Measurements from ENCODE around the gene PNMT. TPM values are rescaled to one million over a fixed set of nuclear protein-coding genes. Genes with fewer than 3 reads are reported as not detected.

Gene PNMT
- total and polyA plus RNA-seq, 2 of the 4 experiments (the other 2 are of a cell fraction), result not detected

DNA sequence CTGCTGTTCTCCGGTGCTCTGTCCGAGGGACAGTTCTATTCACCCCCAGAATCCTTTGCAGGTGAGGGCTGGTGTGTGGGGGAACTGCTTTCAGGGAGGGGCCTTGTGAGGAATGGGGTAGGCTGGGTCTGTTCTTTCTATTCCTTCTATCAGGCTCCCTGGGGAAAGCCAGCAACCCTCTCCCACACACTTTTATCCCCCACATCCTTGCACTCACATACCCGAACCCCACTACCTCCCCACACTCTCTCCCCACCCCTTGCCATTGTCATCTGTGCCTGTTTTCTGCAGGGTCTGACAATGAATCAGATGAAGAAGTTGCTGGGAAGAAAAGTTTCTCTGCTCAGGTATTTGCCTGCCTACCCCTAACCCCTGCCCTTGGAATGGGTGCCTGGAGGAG lies 9.5 kb upstream of the PNMT start:
- Histone ChIP-seq H4K8ac (ENCODE audit: low read depth in 2 of 2, low read length in 2 of 2) (no peak overlapping the region), H3K27me3 (ENCODE audit: control insufficient read depth, insufficient read depth, low read length) (no peaks in the 10 kb centered on the region), H3K18ac (ENCODE audit: low read depth, low read length) (no peak overlapping the region), H4K5ac (ENCODE audit: low read depth, low read length) (no peak overlapping the region), H3K23ac (ENCODE audit: low read depth, low read length) (no peak overlapping the region), H3K56ac (ENCODE audit: extremely low read depth, insufficient read depth, low read length) (no peak overlapping the region), H2AFZ (replicated peaks; ENCODE audit: low read length, poor library complexity) (no peak overlapping the region), H3K36me3 (ENCODE audit: control insufficient read depth, insufficient read depth, low read length) (peaks cover 40% of the 10 kb centered on the region), H3K4me2 (ENCODE audit: low read depth, low read length) (no peak overlapping the region), H4K91ac (ENCODE audit: insufficient read depth, low read depth, low read length) (no peak overlapping the region), H2AK5ac (ENCODE audit: low read depth, low read length) (no peak overlapping the region), H3K4me3 (ENCODE audit: insufficient read depth, low read depth, low read length) (no peak overlapping the region), H2BK120ac (ENCODE audit: low read depth, low read length) (no peak overlapping the region), H3K9me3 (ENCODE audit: control insufficient read depth, insufficient read depth, low read length) (no peaks in the 10 kb centered on the region), H4K20me1 (ENCODE audit: insufficient read depth, low read length) (peaks cover 11% of the 10 kb centered on the region), H2BK5ac (ENCODE audit: low read depth, low read length, poor library complexity, severe bottlenecking) (no peak overlapping the region), H2BK15ac (ENCODE audit: low read depth, low read length) (no peak overlapping the region), H3K4me1 (ENCODE audit: control insufficient read depth, insufficient read depth, low read length) (peaks cover 2% of the 10 kb centered on the region; the same call in 1 of the 2 replicates), H3K27ac (ENCODE audit: insufficient read depth, low read length) (no peak overlapping the region), H3K79me1 (ENCODE audit: low read depth in 1 of 2, low read length in 2 of 2) (peaks cover 4 to 11% of the 10 kb centered on the region in 2 experiments; a peak in 3 of 4 replicates), H3K9me1 (ENCODE audit: insufficient read depth, low read length) (no peaks in the 10 kb centered on the region), H2BK20ac (ENCODE audit: low read depth, low read length) (no peak overlapping the region), H3K14ac (replicated peaks; ENCODE audit: low read depth, low read length) (no peak overlapping the region), H3K4ac (ENCODE audit: low read depth, low read length) (no peak overlapping the region), H3K9ac (ENCODE audit: low read depth, low read length) (no peak overlapping the region), H2AK9ac (replicated peaks; ENCODE audit: low read depth, low read length, poor library complexity) (no peak overlapping the region)
- no peak for ATAC-seq (ENCODE audit: low read depth)
- no CpG with 5 or more reads among the region's 3 CpGs for WGBS, 2 experiments (ENCODE audit: extremely low coverage in 2 of 2, insufficient read length in 1 of 2)
- CTCF ChIA-PET, result no interaction called here
- intact Hi-C loops (cut with micrococcal nuclease), result no loop called here
- dilution Hi-C loops (cut with HindIII; ENCODE audit: low sequenced_read_pairs, unreplicated experiment), result no loop called here
- no peak for TF ChIP-seq MAZ (IDR thresholded peaks at IDR 0.05; ENCODE audit: borderline replicate concordance, low read depth, low read length)
- no peak for TF ChIP-seq SMC3 (IDR thresholded peaks at IDR 0.05; ENCODE audit: low read depth, low read length)
- no peak for TF ChIP-seq RAD21 (IDR thresholded peaks at IDR 0.05; ENCODE audit: low read length)
- no peak for TF ChIP-seq RCOR1 (IDR thresholded peaks at IDR 0.05; ENCODE audit: insufficient replicate concordance, low read length)
- no peak for TF ChIP-seq CEBPB (IDR thresholded peaks at IDR 0.05; ENCODE audit: low read depth, low read length)
- TF ChIP-seq, protein P1, sequence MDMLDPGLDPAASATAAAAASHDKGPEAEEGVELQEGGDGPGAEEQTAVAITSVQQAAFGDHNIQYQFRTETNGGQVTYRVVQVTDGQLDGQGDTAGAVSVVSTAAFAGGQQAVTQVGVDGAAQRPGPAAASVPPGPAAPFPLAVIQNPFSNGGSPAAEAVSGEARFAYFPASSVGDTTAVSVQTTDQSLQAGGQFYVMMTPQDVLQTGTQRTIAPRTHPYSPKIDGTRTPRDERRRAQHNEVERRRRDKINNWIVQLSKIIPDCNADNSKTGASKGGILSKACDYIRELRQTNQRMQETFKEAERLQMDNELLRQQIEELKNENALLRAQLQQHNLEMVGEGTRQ (IDR thresholded peaks at IDR 0.05; ENCODE audit: low read depth, low read length), result no peak
- TF ChIP-seq, protein P2, sequence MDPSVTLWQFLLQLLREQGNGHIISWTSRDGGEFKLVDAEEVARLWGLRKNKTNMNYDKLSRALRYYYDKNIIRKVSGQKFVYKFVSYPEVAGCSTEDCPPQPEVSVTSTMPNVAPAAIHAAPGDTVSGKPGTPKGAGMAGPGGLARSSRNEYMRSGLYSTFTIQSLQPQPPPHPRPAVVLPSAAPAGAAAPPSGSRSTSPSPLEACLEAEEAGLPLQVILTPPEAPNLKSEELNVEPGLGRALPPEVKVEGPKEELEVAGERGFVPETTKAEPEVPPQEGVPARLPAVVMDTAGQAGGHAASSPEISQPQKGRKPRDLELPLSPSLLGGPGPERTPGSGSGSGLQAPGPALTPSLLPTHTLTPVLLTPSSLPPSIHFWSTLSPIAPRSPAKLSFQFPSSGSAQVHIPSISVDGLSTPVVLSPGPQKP (IDR thresholded peaks at IDR 0.05; ENCODE audit: borderline replicate concordance, low read depth, low read length), result no peak
- TF ChIP-seq CHD1 (IDR thresholded peaks at IDR 0.05; ENCODE audit: low read depth, low read length), result no peak
- TF ChIP-seq, protein P3, sequence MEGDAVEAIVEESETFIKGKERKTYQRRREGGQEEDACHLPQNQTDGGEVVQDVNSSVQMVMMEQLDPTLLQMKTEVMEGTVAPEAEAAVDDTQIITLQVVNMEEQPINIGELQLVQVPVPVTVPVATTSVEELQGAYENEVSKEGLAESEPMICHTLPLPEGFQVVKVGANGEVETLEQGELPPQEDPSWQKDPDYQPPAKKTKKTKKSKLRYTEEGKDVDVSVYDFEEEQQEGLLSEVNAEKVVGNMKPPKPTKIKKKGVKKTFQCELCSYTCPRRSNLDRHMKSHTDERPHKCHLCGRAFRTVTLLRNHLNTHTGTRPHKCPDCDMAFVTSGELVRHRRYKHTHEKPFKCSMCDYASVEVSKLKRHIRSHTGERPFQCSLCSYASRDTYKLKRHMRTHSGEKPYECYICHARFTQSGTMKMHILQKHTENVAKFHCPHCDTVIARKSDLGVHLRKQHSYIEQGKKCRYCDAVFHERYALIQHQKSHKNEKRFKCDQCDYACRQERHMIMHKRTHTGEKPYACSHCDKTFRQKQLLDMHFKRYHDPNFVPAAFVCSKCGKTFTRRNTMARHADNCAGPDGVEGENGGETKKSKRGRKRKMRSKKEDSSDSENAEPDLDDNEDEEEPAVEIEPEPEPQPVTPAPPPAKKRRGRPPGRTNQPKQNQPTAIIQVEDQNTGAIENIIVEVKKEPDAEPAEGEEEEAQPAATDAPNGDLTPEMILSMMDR (conservative IDR thresholded peaks at IDR 0.05; ENCODE audit: low read depth, low read length), result no peak
- TF ChIP-seq BHLHE40 (IDR thresholded peaks at IDR 0.05; ENCODE audit: low read depth, low read length), result no peak
- TF ChIP-seq MXI1 (IDR thresholded peaks at IDR 0.05; ENCODE audit: borderline replicate concordance, low read depth, low read length), result no peak
- TF ChIP-seq MAFK (IDR thresholded peaks at IDR 0.05; ENCODE audit: low read depth, low read length), result no peak
- no peak for TF ChIP-seq POLR2A (IDR thresholded peaks at IDR 0.05; ENCODE audit: low read depth, low read length)
- TF ChIP-seq NFE2L2 (IDR thresholded peaks at IDR 0.05; ENCODE audit: low read depth, low read length), result no peak
- DNase-seq, result no peak
- POLR2A ChIA-PET (ENCODE audit: unreplicated experiment), result no interaction called here
- in situ Hi-C loops (cut with MboI; ENCODE audit: low sequenced_read_pairs), result no loop called here
- no TSS peak for BruUV-seq (replicated peaks)

All from IMR-90 (cell line).